Common myeloid progenitor, CD34-positive (primary cell): ENCODE data around the gene SCN10A.
A peak's percentile ranks its signal among the peaks of the same experiment; 100 is the strongest.

Source experiments
- CTCF ChIA-PET: fragments of 350-600 bp; sonication (Branson Sonifier 250); formaldehyde crosslinking; loops from one replicate; lab custom pipeline; 2021; ENCODE audit warnings: antibody characterized with exemption; lab: Charles Lee
- POLR2A ChIA-PET: fragments of 350-600 bp; sonication (Branson Sonifier 250); formaldehyde crosslinking; loops from one replicate; lab custom pipeline; 2021; ENCODE audit warnings: antibody characterized with exemption; lab: Charles Lee
- DNase-seq, 3 donors: peaks; one replicate each; pipeline versions ENCODE4 v3.0.0 to v3.0.0-alpha.2; 2013
- H3K27ac ChIP-seq, 2 experiments: 1 replicate in 1 of 2; 2 replicates in 1 of 2; pipeline ENCODE4 v1.7.0; 2013; ENCODE audit warnings: inconsistent platforms in 2 of 2, low read length in 2 of 2, mild to moderate bottlenecking in 2 of 2, low read depth in 1 of 2, moderate library complexity in 1 of 2; ENCODE audit not compliant: severe bottlenecking in 2 of 2, insufficient read depth in 1 of 2, poor library complexity in 1 of 2
- H3K27me3 ChIP-seq, 5 experiments: replicated peaks in 2 of 5; 1 replicate in 3 of 5; 2 replicates in 2 of 5; pipeline versions ENCODE4 v1.6.1 to v1.7.0; 2013; ENCODE audit warnings: low read length in 4 of 5, mild to moderate bottlenecking in 2 of 5, moderate library complexity in 2 of 5, inconsistent platforms in 1 of 5; ENCODE audit not compliant: insufficient read depth in 5 of 5, control insufficient read depth in 4 of 5
- H3K36me3 ChIP-seq, 4 experiments: 1 replicate in 2 of 4; 2 replicates in 2 of 4; pipeline versions ENCODE4 v1.6.1 to v1.7.0; 2013; ENCODE audit warnings: low read length in 3 of 4, control low read depth in 1 of 4, mild to moderate bottlenecking in 1 of 4; ENCODE audit not compliant: control insufficient read depth in 4 of 4, insufficient read depth in 4 of 4
- H3K4me1 ChIP-seq, 4 experiments: 1 replicate in 3 of 4; 2 replicates in 1 of 4; pipeline versions ENCODE4 v1.6.1 to v1.7.1; 2013; ENCODE audit warnings: low read length in 3 of 4, mild to moderate bottlenecking in 3 of 4, control low read depth in 1 of 4, inconsistent platforms in 1 of 4, moderate library complexity in 1 of 4; ENCODE audit not compliant: control insufficient read depth in 4 of 4, insufficient read depth in 4 of 4; ENCODE audit errors: control extremely low read depth in 1 of 4
- H3K4me3 ChIP-seq, 7 experiments: 1 replicate in 4 of 7; 2 replicates in 3 of 7; pipeline versions ENCODE4 v1.5.1 to v1.7.0; 2013; ENCODE audit warnings: mild to moderate bottlenecking in 7 of 7, low read length in 6 of 7, moderate library complexity in 6 of 7, inconsistent platforms in 2 of 7, low read depth in 2 of 7, control low read depth in 1 of 7; ENCODE audit not compliant: insufficient read depth in 4 of 7, control insufficient read depth in 1 of 7; ENCODE audit errors: extremely low read depth in 1 of 7
- H3K9me3 ChIP-seq, 5 experiments: 1 replicate in 4 of 5; 2 replicates in 1 of 5; pipeline versions ENCODE4 v1.6.1 to v1.7.1; 2013; ENCODE audit warnings: low read length in 4 of 5, mild to moderate bottlenecking in 2 of 5, inconsistent platforms in 1 of 5, low read depth in 1 of 5, moderate library complexity in 1 of 5; ENCODE audit not compliant: control insufficient read depth in 4 of 5, insufficient read depth in 2 of 5; ENCODE audit errors: control extremely low read depth in 1 of 5
- WGBS: methylation state at CpG from one replicate; pipeline ENCODE4 v1.1.5; 2013; ENCODE audit not compliant: insufficient coverage; 5-methylcytosine and 5-hydroxymethylcytosine counted together

Gene SCN10A

GRCh38 chr3:38724392-38724736 is 91.7 kb downstream of the SCN10A start:
- DNase-seq: no peak
- H3K4me1 ChIP-seq: peaks cover 0 to 30% (median 18%) of the 10 kb centered on the region in 4 experiments
- no peaks in the 10 kb centered on the region for H3K36me3 ChIP-seq
- no peaks in the 10 kb centered on the region for H3K27me3 ChIP-seq
- WGBS: 0% methylated on average over 2 of the region's 2 CpGs
- ChIA-PET POLR2A (no interaction called here), CTCF (interaction anchor here (1.7 to 1.9 kb wide), 2 partner anchors 9 to 15 kb away, joined by 4 to 6 read pairs; no protein-coding TSS in a partner anchor)
- H3K4me3 ChIP-seq: peak overlapping the region in 1 of 7 experiments; percentile 19
- no peaks in the 10 kb centered on the region for H3K9me3 ChIP-seq
- peak overlapping the region in 1 of 2 experiments; percentile 9 for H3K27ac ChIP-seq

GRCh38 chr3:38723569-38724391 is 92.2 kb downstream of the SCN10A start:
- H3K4me3 ChIP-seq: no peak overlapping the region
- 69% methylated on average over 13 of the region's 16 CpGs for WGBS
- peaks cover 0 to 30% (median 18%) of the 10 kb centered on the region in 4 experiments for H3K4me1 ChIP-seq
- no peaks in the 10 kb centered on the region for H3K9me3 ChIP-seq
- no peaks in the 10 kb centered on the region for H3K27me3 ChIP-seq
- peak; percentile 49 to 87 (median 79) for DNase-seq
- CTCF ChIA-PET: interaction anchor here (1.7 to 1.9 kb wide), 2 partner anchors 10 to 15 kb away, joined by 4 to 6 read pairs; no protein-coding TSS in a partner anchor
- POLR2A ChIA-PET: no interaction called here
- no peaks in the 10 kb centered on the region for H3K36me3 ChIP-seq
- H3K27ac ChIP-seq: no peak overlapping the region

DNA sequence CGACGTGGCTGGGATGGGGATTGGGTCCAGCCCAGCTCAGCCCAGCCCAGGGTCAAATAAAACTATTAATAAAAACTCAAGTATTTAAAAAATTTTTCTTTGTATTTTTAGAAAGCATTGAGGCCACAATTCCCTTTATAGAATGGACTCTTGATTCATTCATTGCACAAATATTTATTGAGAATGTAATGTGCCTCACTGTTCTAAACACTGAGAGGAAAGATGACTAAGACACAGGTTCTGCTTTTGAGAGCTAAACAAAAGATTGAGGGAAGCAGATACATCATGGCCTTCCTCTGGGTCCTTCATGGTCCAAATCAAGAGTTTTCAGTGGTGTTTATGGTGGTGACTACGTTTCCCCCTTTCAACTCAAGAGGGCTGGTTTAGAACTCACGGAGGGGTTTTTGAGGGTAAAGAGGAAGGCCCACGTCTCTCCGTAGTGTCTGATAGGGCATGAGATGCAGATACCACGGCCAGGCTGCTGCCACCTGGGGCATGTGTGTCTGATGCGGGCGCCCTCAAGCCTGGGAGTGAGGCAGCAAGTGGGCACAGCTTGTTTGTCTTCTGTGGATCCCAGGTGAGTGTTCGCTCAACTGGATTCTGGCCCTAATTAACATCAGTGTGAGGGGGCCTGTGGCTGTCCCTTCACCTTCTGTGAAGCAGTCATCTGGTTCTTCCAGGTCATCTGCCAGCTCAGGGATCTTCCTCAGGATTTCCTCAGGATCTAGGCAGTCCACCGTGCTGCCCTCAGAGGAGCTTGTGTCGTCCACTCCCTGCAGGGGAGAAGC is 93.0 kb downstream of the SCN10A start:
- Histone ChIP-seq H3K4me3 (no peak overlapping the region), H3K9me3 (no peaks in the 10 kb centered on the region), H3K27me3 (no peaks in the 10 kb centered on the region), H3K27ac (no peak overlapping the region), H3K4me1 (peaks cover 0 to 30% (median 18%) of the 10 kb centered on the region in 4 experiments), H3K36me3 (no peaks in the 10 kb centered on the region)
- ChIA-PET CTCF (interaction anchor here (1.7 to 2.4 kb wide), 3 partner anchors 10 to 16 kb away, joined by 4 to 6 read pairs (median 6); no protein-coding TSS in a partner anchor), POLR2A (no interaction called here)
- 63% methylated on average over 11 of the region's 12 CpGs for WGBS
- peak; percentile 9 to 69 (median 68) for DNase-seq

DNA sequence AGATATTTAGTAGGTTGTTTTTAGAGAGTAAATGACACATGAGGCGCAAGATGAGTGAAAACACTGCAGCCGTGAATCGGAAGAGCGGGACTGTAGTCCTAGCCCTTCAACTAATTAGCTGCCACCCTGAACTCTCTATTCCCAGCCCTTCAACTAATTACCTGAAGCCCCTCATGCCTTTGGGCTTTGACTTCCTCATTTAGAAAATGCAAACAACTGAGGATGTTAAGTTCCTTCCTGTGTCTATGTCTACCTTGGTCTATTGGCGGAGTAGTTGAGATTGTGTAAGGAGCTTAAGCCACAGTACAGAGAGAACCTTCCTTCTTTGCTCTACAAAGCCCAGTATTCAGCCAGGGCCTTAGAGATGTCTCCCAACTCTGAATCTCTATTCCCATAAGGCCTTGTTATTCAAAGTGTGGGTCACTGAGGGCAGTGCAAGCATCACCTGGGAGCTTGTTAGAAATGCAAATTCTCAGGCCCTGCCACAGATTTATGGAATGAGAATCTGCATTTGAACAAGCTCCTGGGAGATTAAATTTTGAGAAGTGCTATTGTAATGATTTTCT is 94.7 kb downstream of the SCN10A start:
- Histone ChIP-seq H3K27me3 (no peaks in the 10 kb centered on the region), H3K9me3 (no peaks in the 10 kb centered on the region), H3K4me1 (peaks cover 0 to 30% (median 18%) of the 10 kb centered on the region in 4 experiments), H3K27ac (no peak overlapping the region), H3K36me3 (no peaks in the 10 kb centered on the region), H3K4me3 (no peak overlapping the region)
- ChIA-PET POLR2A (no interaction called here), CTCF (interaction anchor here (1.2 to 2.4 kb wide), 2 partner anchors 13 to 15 kb away, joined by 3 to 6 read pairs; no protein-coding TSS in a partner anchor)
- WGBS: 92% methylated on average over 4 of the region's 5 CpGs
- no peak for DNase-seq

DNA sequence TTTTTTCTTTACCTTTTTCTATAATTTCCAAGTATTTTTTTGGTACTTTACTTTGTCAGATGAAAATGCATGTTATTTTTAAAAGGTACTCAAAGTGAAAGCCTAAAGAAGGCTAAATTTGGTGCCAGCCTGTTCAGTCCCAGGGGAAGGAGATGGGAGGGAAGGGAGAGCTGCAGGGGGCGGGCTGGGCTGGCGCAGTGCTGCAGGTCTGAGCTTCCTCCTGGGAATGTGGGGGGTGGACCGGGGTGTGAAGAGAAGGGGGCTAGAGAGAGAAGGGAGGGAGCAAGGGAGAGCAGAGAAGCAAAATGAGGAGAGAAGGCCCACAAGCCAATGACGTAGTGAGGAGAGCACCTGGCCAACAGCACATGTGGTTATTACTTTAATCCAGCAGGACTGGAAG is 95.6 kb downstream of the SCN10A start:
- DNase-seq: no peak
- no peak overlapping the region for H3K27ac ChIP-seq
- H3K4me3 ChIP-seq: no peak overlapping the region
- ChIA-PET POLR2A (no interaction called here), CTCF (interaction anchor here (0.6 kb wide), 1 partner anchor 177 kb away, joined by 3 read pairs; no protein-coding TSS in a partner anchor)
- WGBS: 100% methylated on average over 4 of the region's 4 CpGs
- no peaks in the 10 kb centered on the region for H3K36me3 ChIP-seq
- no peaks in the 10 kb centered on the region for H3K9me3 ChIP-seq
- peaks cover 0 to under 1% (median 0%) of the 10 kb centered on the region in 5 experiments for H3K27me3 ChIP-seq
- H3K4me1 ChIP-seq: peaks cover 0 to 30% (median 18%) of the 10 kb centered on the region in 4 experiments

GRCh38 chr3:38717355-38718240 is 98.4 kb downstream of the SCN10A start:
- ChIA-PET CTCF (interaction anchor here (1.7 kb wide), 1 partner anchor 16 kb away, joined by 3 read pairs; no protein-coding TSS in a partner anchor), POLR2A (no interaction called here)
- Histone ChIP-seq H3K36me3 (no peaks in the 10 kb centered on the region), H3K4me1 (peaks cover 0 to 5% (median 2%) of the 10 kb centered on the region in 4 experiments), H3K9me3 (no peaks in the 10 kb centered on the region), H3K27ac (no peak overlapping the region), H3K4me3 (no peak overlapping the region), H3K27me3 (peaks cover 0 to 5% (median 0%) of the 10 kb centered on the region in 5 experiments)
- 100% methylated on average over 2 of the region's 5 CpGs for WGBS
- DNase-seq: peak in 2 of 3 donors; percentile 30 to 50
